Tongue (tissue), 2 donors: ENCODE data around the gene CGB8. TPM values are rescaled to one million over a fixed set of nuclear protein-coding genes. Genes with fewer than 3 reads are reported as not detected.
"Not testable (repeated sequence)": the region's sequence is repeated elsewhere in the genome, so short reads cannot be mapped to it uniquely, and the experiment has no call there.

Experiments used
- DNase-seq: peaks from one replicate; pipeline ENCODE4 v3.0.0-alpha.2; 2015
- total RNA-seq: library from RNA; depleted of rRNA; stranded (reverse); fragments of >200 nt; gene quantifications from one replicate; pipeline ENCODE4 v1.2.3, GENCODE V29; 2014

The CGB8 gene
- not detected for total RNA-seq

DNA sequence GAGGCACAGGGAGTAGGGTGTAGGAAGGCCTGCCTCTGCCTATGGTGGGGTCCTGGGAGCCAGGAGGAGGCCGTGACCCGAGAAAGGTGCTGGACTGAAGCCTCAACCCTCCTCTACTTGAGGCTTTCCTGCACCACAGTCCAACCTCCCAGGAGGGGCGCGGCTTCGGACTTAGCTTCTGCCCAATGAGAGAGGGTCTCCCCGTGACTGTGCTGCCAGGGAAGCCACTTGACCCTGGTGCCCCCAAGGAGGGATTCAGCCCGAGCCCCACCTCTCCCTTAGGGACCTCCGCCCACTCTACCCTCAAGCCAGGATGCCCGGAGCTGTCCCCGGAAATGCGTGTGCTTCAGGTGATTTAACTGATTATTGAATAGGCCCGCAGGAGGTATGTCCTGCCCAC lies at the start of gene CGB8:
Gene CGB8 (minus strand): TSS at position 101 of the 400 bp plus-strand sequence. CDS start 372 bp downstream, outside the sequence.
- DNase-seq, result not testable (repeated sequence)

DNA sequence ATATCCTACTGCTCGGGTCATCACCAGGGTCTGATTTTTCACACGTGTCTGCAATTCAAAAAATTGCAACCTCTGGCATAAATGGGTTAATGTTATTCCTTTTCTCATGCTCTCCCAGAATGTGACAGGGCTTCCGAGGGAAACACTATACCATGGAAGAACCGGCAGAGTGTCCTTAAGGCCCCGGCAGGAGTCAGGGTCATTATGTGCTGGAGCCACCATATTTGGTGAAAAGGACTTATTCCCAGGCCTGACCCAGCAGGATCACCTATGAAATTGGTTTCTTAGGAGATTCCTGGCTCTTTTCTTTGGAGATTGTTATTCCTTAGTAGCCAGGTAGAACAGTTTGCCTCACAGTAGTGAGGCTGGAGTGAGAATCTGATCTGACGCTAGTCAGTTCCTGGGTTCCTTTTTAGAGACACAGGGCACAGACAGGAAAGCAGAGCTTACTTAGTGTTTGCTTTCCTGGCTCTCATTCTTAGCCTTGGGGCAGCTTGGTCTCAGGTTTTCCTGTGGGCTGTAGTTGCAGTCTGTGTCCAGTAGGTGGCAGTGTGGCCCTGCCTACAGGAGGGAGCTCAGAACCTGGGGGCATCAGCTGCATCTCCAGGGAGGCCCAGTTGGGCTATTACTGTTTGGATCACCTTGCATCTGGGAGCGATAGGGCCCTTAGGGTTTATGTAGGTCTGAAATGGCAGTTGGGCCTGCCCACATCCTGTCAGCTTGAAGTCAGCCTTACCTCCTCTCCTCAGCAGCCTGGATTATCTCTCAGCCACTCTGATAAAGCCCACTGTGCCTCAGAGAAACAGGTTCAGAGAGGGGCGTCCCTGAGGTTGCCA lies 48.8 kb upstream of the CGB8 start:
- DNase-seq, result peak; percentile 90

DNA sequence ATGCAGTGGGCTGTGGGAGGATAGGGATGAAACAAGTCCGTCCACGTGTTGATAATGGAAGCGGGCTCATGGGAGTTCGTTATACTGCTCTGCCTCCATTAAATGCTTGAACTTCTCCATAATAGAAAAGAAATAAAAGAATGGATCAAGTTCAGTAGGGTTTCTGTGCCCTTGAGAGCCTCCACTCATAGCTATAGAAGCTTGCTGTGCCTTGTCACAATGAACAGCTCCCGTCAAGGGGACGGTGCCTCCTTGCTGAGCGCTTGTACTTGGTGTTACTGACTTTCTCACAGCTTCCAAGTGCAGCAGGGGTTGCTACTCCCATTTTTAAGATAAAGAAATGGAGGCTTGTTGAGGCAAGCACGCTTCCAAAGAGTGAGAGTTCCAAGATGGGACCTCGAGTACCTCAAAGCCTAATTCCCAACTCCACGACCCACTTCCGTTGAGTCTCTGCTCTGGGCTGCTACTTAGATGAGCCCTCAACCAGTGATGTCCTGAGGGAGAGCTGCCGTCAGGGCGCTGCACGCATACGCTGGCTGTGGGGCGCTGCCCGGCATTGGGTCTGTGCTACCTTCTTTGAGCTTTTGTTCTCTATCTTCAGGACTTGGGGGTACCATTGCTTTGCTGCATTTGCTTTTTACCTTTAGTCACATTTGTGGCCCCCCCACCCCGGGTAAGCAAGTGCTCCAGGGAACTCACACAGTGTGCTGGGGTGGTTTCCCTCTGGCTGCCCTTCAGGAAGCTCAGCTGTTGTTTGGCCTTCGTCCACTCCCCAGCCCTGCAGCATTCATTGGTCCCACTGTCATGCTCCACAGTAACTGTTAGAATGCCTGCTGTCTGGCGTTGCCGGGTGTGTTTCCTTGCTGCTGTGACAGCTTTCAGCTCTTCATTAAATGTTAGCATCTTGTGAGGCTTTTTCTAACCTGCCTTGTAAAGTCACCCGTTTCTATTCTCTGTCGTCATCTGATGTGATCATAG lies 45.9 kb upstream of the CGB8 start:
- DNase-seq, result peak; percentile 76

DNA sequence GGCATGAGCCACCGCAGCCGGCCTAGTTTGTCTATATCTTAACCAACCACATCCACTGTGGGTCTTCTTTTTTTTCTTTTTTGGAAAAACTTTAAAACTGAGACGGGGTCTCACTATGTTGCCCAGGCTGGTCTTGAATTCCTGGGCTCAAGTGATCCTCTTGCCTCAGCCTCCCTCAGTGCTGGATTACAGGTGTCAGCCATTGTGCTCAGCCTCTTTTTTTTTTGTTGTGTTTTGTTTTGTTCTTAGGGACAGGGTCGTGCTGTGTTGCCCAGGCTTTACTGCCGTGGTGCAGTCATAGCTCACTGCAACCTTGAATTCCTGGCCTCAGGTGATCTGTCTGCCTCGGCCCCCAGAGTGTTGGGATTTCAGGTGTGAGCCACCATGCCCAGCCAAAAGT lies 43.8 kb upstream of the CGB8 start:
- DNase-seq, result no peak

DNA sequence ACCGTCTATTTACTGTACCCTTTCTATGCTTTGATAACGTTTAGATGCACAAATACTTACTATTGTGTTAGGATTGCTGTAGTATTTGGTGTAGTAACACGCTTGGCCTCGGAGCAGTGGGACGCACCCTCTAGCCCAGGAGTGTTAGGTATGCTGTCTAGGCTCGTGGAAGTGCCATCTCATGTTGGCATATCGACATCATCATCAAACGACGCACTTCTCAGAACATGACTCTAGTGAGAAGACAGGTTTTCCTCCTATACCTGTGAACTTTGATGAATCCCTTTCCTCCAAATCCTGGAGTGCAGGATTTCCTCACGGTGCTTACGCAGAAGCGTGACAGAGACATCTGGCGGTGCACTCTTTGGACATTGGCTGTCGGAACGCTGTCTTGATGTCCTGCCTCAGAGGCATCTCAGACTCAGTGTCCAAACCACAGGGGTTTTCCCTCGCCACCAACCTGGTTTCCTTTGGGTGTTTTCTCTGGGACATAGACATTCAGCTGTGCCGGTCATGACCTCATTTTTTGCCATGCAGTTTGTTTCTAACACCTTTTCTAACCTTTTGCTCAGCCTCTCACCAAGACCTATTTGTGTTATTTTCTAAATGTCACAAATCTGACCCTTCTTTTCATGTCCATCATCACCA lies 42.6 kb upstream of the CGB8 start:
- DNase-seq, result no peak

DNA sequence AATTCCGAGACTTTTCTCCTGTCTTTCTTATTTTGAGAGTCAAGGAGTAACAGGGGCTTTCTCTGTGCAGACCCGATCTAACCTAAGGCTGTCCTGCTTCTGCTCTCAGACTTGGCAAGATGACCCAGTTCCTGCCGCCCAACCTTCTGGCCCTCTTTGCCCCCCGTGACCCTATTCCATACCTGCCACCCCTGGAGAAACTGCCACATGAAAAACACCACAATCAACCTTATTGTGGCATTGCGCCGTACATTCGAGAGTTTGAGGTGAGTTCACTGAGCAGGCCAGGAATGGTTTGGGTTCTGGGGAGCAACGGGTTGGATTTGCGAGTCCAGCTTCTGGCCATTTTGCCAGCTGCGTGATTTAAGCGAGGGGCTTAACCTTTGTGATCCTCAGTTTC lies 37.4 kb upstream of the CGB8 start:
- no peak for DNase-seq

DNA sequence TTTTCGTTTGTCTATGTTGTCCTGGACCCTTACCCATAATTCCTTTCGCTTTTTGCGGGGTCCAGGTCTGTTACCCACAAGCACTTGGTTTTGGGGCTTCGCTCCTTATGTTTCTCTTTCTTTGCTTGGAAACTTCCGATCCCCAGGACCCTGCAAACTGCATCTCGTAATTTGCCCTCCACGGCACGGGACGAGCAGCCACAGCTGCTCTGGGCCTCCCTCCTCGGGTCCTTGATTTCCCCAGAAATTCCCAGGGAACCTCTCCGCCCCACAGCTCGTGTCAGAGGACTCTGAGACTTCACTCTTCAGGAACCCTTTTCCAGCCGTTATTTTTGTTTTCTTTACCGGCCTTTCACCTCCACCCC lies 36.9 kb upstream of the CGB8 start:
- no peak for DNase-seq

DNA sequence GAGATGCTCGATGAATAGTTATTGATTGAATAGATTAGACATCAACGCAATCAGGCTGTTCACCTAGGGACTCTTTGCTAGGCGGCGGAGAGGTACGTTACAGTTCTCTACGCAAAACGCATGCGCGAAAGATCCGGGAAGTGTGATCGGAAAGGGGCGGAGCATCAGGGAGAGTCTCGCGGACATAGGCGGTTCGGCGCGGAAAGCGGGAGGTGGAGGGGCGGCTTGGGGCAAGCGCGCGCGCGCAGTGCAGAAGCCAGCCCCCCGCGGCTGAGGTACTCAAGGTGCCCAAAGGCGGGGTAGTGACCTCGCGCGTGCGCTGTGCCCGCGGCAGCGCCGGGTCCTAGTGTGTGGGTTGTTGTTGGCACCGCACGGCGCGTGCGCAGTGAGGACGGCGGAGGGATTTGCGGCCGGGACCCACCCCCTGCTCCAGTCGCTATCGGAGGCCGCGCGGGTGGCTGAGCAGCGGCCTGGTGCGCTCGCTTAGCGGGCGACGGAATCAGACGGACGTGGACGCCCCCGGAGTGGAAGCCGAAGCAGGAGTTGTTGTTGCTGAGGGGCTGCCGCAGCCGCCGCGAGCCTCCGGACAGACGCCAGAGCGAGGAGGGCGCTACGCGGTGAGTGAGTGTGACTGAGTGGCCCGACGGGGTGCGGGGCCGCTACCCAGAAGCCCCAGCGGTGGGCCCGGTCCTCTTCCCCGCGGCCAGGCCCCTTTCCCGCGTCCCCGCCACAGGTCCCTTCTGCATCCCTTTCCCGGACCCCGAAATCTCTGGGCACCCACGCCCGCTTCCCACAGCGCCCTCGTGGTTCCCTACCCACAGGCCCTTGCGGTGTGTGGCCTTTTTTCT lies 36.3 kb upstream of the CGB8 start, which contains the start of gene SNRNP70:
Gene SNRNP70 (plus strand): TSS at position 432 of the 848 bp plus-strand sequence. CDS start 964 bp downstream, outside the sequence.
- peak; percentile 100 for DNase-seq

DNA sequence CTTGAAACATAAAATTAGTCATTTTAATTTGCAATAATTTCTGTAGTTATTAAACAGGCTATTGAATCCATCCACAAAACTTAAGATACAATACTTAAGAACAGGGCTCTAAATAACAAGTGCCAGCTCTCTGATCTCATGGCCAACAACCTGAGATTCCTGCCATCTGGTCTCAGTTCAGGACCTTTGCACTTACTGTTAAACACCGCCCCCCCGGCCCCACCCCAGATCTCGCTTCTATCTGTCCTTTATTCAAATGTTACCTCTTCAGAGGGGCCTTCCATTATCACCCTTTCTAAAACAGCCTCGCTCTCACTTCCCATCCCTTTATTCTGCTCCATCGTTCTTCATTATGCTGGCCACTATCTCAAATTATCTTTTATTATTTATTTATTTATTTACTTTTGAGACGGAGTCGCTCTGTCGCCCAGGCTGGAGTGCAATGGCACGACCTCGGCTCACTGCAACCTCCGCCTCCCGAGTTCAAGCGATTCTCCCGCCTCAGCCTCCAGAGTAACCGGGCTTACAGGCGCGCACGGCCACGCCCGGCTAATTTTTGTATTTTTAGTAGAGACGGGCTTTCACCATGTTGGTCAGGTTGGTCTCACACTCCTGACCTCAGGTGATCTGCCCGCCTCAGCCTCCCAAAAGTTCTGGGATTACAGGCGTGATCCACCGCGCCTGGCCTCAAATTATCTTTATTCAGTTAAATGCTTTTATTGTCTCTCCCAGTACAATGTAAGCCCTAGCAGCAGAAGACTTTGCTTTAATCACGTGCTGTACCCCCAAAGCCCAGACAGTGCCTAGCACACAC lies 35.5 kb upstream of the CGB8 start:
- no peak for DNase-seq

DNA sequence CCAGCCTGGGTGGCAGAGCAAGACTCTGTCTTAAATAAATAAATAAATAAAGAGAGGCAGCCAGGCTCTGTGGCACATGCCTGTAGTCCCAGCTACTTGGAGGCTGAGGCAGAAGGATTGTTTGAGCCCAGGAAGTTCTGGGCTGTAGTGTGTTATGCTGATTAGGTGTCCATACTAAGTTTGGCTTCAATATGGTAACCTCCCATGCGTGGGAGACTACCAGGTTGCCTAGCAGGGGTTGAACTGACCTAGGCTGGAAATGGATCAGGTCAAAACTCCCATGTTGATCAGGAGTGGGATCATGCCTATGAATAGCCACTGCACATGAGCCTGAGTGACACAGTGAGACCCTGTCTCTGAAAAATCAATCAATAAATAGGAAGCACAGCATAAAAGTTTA lies 32.4 kb upstream of the CGB8 start:
- no peak for DNase-seq

DNA sequence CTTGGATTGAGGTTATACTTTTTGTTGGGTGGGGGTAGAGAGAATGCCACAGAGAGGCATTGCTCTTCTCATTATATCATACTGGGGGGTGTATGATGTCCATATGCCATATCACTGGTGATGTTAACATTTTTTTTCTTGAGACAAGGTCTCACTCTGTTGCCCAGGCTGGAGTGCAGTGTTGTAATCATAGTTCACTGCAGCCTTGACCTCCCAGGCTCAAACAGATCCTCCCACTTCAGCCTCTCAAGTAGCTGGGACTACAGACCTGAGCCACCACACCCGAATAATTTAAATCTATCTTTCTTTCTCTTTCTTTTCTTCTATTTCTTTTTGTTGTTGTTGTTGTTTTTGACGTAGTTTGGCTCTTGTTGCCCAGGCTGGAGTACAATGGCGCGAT lies 31.5 kb upstream of the CGB8 start:
- DNase-seq, result no peak

DNA sequence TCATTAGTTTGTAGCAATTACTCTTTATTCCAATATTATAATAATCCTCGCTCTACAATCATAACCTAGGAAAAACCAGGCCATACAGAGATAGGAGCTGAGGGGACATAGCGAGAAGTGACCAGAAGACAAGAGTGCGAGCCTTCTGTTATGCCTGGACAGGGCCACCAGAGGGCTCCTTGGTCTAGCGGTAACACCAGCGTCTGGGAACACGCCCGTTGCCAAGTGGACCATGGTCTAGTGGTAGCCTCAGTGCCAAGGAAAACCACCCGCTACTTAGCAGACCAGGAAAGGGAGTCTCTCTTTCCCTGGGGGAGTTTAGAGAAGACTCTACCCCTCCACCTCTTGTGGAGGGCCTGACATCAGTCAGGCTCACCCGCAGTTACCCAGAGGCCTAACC lies 26.0 kb upstream of the CGB8 start:
- DNase-seq, result peak; percentile 55

DNA sequence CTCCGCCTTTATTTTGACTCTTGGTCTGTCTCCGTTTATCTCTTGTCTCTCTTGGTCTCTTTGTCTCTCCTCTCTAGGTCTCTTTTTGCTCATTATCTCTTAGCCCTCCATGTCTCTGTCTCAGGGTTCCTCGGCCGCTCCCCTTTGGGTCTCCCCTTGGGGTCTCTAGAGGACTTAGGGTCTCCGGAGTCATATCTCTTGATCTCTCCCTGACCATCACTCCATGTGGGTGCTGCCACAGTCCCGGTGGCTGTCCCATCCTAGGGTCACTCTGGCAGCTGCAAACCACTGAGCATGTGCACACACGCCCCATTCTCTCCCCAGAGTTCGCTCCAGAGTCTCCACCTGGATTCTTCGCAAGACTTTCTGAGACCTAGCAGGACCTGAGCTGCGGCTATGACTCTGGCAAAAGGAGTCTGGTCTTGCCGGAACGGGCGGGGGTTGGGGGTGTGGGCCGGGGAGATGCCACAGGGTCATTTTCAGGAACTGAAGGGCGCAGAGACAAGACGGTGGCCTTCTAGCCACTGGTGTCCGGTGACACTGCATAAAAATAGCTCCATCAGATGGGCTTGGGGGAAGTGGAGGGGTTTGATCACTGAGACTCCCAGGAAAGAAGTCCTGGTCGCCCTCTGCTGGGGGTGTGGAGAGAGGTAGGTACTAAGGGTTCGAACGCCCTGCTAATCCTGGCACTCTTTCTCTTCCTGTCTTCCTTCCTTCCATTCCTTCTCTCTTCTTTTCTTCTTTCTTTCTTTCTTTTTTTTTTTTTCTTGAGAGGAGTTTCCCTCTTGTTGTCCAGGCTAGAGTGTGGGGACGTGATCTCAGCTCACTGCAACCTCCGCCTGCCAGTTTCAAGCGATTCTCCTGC lies 24.8 kb upstream of the CGB8 start:
- peak; percentile 73 for DNase-seq

DNA sequence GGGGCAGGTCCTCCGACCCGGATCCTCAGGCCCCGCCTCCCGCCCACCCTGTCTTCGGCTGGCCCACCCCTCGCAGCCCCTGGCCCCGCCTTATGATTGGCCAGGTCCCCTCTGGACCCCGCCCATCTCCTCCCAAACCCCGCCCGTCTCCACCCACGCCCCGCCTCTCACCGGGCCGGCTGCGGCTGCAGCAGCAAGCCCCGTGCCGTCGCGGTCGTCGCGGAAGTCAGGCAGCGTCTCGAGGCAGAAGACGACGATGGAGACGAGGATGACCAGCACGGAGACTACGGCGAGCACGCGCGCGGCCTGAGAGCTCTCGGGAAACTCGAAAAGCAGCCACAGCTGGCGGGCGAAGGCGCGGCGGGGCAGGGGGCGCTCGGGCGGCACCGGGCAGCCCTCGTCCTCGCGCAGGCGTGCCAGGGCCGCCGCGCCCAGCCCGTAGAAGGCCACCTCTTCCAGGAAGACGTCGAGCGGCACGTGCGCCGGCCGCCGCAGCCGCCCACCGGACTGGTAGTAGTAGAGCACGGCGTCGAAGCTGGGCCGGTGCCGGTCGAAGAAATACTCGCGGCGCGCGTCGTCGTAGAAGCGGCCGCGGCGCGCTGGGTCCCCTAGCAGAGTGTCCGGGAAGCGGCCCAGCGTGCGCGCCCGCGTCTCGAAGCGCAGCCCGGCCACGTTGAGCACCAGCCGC lies 23.1 kb upstream of the CGB8 start:
- peak; percentile 34 for DNase-seq

DNA sequence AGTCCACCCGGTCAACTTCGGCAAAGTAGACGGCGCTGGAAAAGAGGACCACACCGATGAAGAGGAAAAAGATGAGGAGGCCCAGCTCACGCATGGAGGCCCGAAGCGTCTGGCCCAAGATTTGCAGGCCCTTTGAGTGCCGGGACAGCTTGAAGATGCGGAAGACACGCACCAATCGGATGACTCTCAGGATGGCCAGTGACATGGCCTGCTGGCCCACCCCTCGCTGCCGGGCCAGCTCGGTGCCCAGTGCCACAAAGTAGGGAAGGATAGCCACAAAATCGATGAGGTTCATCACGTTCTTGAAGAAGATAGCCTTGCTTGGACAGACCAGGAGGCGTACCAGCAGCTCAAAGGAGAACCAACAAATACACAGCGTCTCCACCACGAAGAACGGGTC lies 21.5 kb upstream of the CGB8 start:
- no peak for DNase-seq

DNA sequence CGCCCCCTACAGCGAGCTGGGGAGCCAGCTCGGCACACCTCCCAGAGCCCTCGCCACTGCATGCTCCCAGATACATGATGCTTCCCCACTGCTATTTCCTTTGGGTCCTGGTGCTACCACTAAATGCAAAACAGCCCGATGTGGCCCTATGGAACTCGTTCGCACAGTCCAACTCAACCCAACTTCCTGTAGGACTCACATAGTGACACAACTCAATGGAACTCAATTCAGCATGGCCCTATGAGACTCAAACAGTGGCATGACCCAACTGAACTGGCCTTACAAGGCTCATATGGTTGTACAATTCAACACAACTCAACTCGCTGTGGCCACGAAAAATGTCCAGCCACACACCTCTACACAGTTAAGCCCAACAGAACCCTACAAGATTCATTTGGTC lies 20.1 kb upstream of the CGB8 start:
- DNase-seq, result no peak

DNA sequence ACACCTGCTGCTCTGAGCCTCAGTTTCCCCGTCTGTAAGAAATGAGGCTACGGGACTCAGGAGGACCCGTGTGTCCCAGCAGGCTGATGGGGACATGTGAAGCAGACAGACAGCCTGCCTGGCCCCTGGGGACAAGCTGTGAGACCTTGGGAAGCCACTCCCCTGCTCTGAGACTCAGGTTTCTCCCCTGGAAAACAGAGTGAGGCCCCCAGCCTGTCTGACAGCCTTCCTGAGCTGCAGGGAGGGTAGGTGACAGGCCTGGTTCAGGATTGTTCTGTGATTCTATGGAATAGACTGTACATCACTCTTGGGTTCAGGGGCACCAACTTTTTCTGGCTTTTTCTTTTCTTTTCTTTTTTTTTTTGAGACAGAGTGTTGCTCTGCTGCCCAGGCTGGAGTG lies 18.6 kb upstream of the CGB8 start:
- no peak for DNase-seq

DNA sequence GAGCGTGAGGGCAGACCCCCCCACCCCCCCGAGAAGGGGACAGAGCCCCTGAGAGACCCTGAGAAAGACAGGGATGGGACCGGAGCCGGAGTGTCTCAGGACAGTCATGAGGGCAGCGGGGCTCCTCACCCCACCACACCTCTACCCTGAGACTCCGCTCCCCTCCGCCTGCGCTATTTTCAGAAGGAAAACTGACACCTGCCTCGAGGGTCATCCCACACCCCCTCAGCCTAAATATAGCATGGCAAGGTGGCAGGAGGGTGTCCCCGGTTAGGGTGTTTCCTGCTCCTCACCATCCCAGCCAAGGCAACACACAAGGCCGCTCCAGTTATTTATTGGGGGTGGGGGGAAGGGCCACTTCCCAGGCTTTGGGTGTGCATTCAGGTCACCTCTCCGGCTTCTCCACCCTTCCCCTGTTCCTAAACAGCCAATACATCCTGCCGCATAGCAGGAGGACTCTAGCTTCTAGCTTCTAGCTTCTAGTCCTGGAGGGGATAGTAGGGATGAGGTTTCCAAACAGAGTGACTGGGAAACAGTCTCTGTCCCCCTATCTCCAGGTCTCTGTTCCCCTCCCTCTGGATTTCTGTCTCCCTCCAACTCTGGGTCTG lies 17.1 kb upstream of the CGB8 start:
- DNase-seq, result peak; percentile 29
